Measurements from ENCODE around the gene SGPP2. TPM values are rescaled to one million over a fixed set of nuclear protein-coding genes. Genes with fewer than 3 reads are reported as not detected.
"Not testable (repeated sequence)": the region's sequence is repeated elsewhere in the genome, so short reads cannot be mapped to it uniquely, and the experiment has no call there.

The SGPP2 gene
- total and polyA plus RNA-seq, 2 donors from 2014 or later = 8.2 to 89.8 TPM

DNA sequence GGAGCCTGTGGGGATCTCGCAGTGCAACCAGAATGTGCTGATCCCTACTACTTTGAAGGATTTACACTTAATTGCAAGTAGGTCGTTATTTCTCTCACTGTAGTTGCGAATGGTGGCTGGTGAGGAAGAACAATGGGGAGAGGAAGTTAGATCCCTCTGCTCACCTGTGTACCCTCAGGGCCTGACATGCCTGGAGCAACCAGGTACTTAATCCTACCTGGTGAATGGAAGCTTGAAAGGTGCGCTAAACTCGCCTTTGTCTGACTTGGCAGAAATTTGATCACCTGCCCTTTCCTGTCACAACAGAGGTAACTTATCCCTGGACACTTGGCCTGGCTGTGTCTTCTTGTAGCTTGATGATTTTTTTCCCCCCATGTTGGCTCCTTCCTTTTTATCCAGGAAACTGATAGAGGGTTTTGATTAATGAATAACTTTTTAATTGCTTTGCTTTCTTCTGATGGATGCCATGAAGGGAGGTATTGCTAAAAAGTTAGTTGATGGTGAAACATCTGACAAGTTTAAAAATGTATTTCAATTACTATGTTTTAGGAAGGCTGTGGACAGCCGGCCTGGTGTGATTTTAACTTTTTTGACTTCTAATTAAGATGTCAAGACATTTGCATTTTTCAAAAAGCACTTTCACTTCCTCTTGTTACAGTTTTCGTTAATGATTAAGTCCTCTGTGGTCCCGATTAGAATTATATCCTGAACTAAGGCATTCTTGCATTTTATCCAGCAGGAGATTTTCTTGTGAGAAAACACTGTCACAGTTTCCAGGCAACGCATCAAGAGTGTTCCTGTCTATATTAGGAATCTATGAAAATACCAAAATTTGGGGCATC, 9.2 kb downstream of the SGPP2 start:
- Histone ChIP-seq H3K27ac (ENCODE audit: low read depth in 2 of 2, low read length in 2 of 2) (peak overlapping the region; percentile 10 to 84), H3K9me3 (ENCODE audit: control insufficient read depth in 2 of 3, insufficient read depth in 1 of 3, low read length in 3 of 3) (no peaks in the 10 kb centered on the region), H3K4me1 (ENCODE audit: control insufficient read depth in 2 of 3, insufficient read depth in 2 of 3, low read depth in 1 of 3, low read length in 3 of 3) (peaks cover 4 to 8% (median 4%) of the 10 kb centered on the region in 3 donors), H3K4me3 (ENCODE audit: low read length in 3 of 3) (peak overlapping the region in 2 of 3 donors; percentile 0 to 24), H3K36me3 (ENCODE audit: control insufficient read depth in 2 of 3, insufficient read depth in 3 of 3, low read length in 3 of 3) (no peaks in the 10 kb centered on the region), H3K27me3 (ENCODE audit: control insufficient read depth, insufficient read depth, low read length) (no peaks in the 10 kb centered on the region), H3K9ac (ENCODE audit: low read length in 3 of 3) (no peak overlapping the region)
- TF ChIP-seq CTCF (IDR thresholded peaks at IDR 0.05; ENCODE audit: borderline replicate concordance, extremely low read depth, insufficient read depth) = no peak
- FAIRE-seq (no peak), DNase-seq (peak in 4 of 5 donors; percentile 61 to 85 (median 72))
- intact Hi-C loops (cut with DNase I) = no loop called here

DNA sequence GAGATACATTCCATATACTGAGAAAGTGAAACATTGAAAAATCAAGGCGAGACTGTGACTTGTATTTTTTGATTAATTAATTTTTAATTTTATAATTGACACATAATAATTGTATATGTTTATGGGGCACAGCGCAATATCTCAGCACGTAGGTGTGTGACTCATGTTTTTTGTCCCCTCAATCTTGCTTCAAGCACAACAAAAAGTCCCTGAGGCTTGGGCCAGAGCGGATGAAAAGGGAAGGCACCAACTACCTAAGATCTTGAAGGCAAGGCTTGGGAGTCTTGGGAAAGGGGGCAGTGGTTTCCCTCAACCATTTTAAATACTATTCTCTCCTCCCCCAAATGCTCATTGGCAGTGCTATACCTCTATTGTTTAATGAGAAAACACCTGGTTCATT, 9.9 kb downstream of the SGPP2 start:
- no peak for FAIRE-seq
- H3K27ac ChIP-seq (ENCODE audit: low read depth in 2 of 2, low read length in 2 of 2) = peak overlapping the region; percentile 23 to 84

GRCh38 chr2:222435400-222436039, 11.2 kb downstream of the SGPP2 start:
- H3K9ac ChIP-seq (ENCODE audit: low read length in 3 of 3); H3K9me3 ChIP-seq (ENCODE audit: control insufficient read depth in 2 of 3, insufficient read depth in 1 of 3, low read length in 3 of 3); H3K4me3 ChIP-seq (ENCODE audit: low read length in 3 of 3); FAIRE-seq; DNase-seq; H3K36me3 ChIP-seq (ENCODE audit: control insufficient read depth in 2 of 3, insufficient read depth in 3 of 3, low read length in 3 of 3); H3K27ac ChIP-seq (ENCODE audit: low read depth in 2 of 2, low read length in 2 of 2); H3K27me3 ChIP-seq (ENCODE audit: control insufficient read depth, insufficient read depth, low read length); intact Hi-C loops (cut with DNase I): not testable (repeated sequence)
- H3K4me1 ChIP-seq (ENCODE audit: control insufficient read depth in 2 of 3, insufficient read depth in 2 of 3, low read depth in 1 of 3, low read length in 3 of 3) = peaks cover 4 to 11% (median 6%) of the 10 kb centered on the region in 3 donors

More for the DNA sequence above, 9.9 kb downstream of the SGPP2 start:
- no peak overlapping the region for H3K9ac ChIP-seq (ENCODE audit: low read length in 3 of 3)
- H3K27me3 ChIP-seq (ENCODE audit: control insufficient read depth, insufficient read depth, low read length) = no peaks in the 10 kb centered on the region
- peaks cover 4 to 8% (median 4%) of the 10 kb centered on the region in 3 donors for H3K4me1 ChIP-seq (ENCODE audit: control insufficient read depth in 2 of 3, insufficient read depth in 2 of 3, low read depth in 1 of 3, low read length in 3 of 3)
- intact Hi-C loops (cut with DNase I) = no loop called here
- TF ChIP-seq CTCF (IDR thresholded peaks at IDR 0.05; ENCODE audit: borderline replicate concordance, extremely low read depth, insufficient read depth) = no peak
- no peak for DNase-seq
- no peaks in the 10 kb centered on the region for H3K9me3 ChIP-seq (ENCODE audit: control insufficient read depth in 2 of 3, insufficient read depth in 1 of 3, low read length in 3 of 3)
- peak overlapping the region in 1 of 3 donors; percentile 0 for H3K4me3 ChIP-seq (ENCODE audit: low read length in 3 of 3)
- no peaks in the 10 kb centered on the region for H3K36me3 ChIP-seq (ENCODE audit: control insufficient read depth in 2 of 3, insufficient read depth in 3 of 3, low read length in 3 of 3)

GRCh38 chr2:222436040-222436413, 11.7 kb downstream of the SGPP2 start:
- no peak overlapping the region for H3K9ac ChIP-seq (ENCODE audit: low read length in 3 of 3)
- H3K27ac ChIP-seq (ENCODE audit: low read depth in 2 of 2, low read length in 2 of 2) = no peak overlapping the region
- H3K9me3 ChIP-seq (ENCODE audit: control insufficient read depth in 2 of 3, insufficient read depth in 1 of 3, low read length in 3 of 3) = no peaks in the 10 kb centered on the region
- H3K4me3 ChIP-seq (ENCODE audit: low read length in 3 of 3) = no peak overlapping the region
- FAIRE-seq = no peak
- no peak for TF ChIP-seq CTCF (IDR thresholded peaks at IDR 0.05; ENCODE audit: borderline replicate concordance, extremely low read depth, insufficient read depth)
- DNase-seq = no peak
- no peaks in the 10 kb centered on the region for H3K27me3 ChIP-seq (ENCODE audit: control insufficient read depth, insufficient read depth, low read length)
- no peaks in the 10 kb centered on the region for H3K36me3 ChIP-seq (ENCODE audit: control insufficient read depth in 2 of 3, insufficient read depth in 3 of 3, low read length in 3 of 3)
- intact Hi-C loops (cut with DNase I) = no loop called here
- H3K4me1 ChIP-seq (ENCODE audit: control insufficient read depth in 2 of 3, insufficient read depth in 2 of 3, low read depth in 1 of 3, low read length in 3 of 3) = peaks cover 8 to 11% (median 9%) of the 10 kb centered on the region in 3 donors
